ENCODE data around the gene CYP2A7. TPM values are rescaled to one million over a fixed set of nuclear protein-coding genes. Genes with fewer than 3 reads are reported as not detected.
A peak's percentile ranks its signal among the peaks of the same experiment; 100 is the strongest.
"Not testable (repeated sequence)": the region's sequence is repeated elsewhere in the genome, so short reads cannot be mapped to it uniquely, and the experiment has no call there.

Gene CYP2A7
- total and polyA plus RNA-seq, 2 donors (not counting 1 experiment from before 2014, with no cell fraction given) = not detected

- CTCF ChIA-PET; H3K4me1 Mint-ChIP-seq; intact Hi-C loops (cut with micrococcal nuclease); H4K20me1 ChIP-seq (ENCODE audit: control insufficient read depth, insufficient read depth, low read length, poor library complexity, severe bottlenecking); H2AFZ ChIP-seq (ENCODE audit: insufficient read depth, low read depth, low read length, poor library complexity, severe bottlenecking); POLR2A ChIA-PET; H3K9me3 Mint-ChIP-seq (ENCODE audit: insufficient read depth); H3K9ac ChIP-seq (ENCODE audit: low read length); H3K36me3 ChIP-seq (replicated peaks in 1 of 2; ENCODE audit: control extremely low read depth in 1 of 2, control insufficient read depth in 1 of 2, extremely low read depth in 1 of 2, insufficient read depth in 2 of 2, low read length in 1 of 2); ATAC-seq (ENCODE audit: low read depth); H3K27ac Mint-ChIP-seq; H3K4me1 ChIP-seq (ENCODE audit: control insufficient read depth in 2 of 2, insufficient read depth in 2 of 2, low read length in 2 of 2); H3K27me3 Mint-ChIP-seq; H3K27ac ChIP-seq (ENCODE audit: low read length in 2 of 2); H3K79me2 ChIP-seq (ENCODE audit: control insufficient read depth, insufficient read depth, low read length); H3K4me3 ChIP-seq (ENCODE audit: control extremely low read depth in 1 of 5, extremely low read depth in 1 of 5, insufficient read depth in 1 of 5, low read depth in 2 of 5, low read length in 4 of 5); DNase-seq; H3K4me2 ChIP-seq (replicated peaks; ENCODE audit: low read depth, low read length, poor library complexity, severe bottlenecking); H3K4me3 Mint-ChIP-seq; H3K27me3 ChIP-seq (replicated peaks in 1 of 4; ENCODE audit: control extremely low read depth in 1 of 4, control insufficient read depth in 3 of 4, insufficient read depth in 4 of 4, low read length in 3 of 4); H3K9me3 ChIP-seq (ENCODE audit: control extremely low read depth in 1 of 3, control insufficient read depth in 2 of 3, insufficient read depth in 1 of 3, low read length in 2 of 3): not testable (repeated sequence)
- no CpG with 5 or more reads among the region's 1 CpG for WGBS (ENCODE audit: insufficient coverage)
These were observed 43.6 kb downstream of the CYP2A7 start for GRCh38 chr19:40838477-40838876.

- Histone ChIP-seq H3K9ac (ENCODE audit: low read length) (no peak overlapping the region), H3K36me3 (replicated peaks in 1 of 2; ENCODE audit: control extremely low read depth in 1 of 2, control insufficient read depth in 1 of 2, extremely low read depth in 1 of 2, insufficient read depth in 2 of 2, low read length in 1 of 2) (no peaks in the 10 kb centered on the region), H3K4me2 (replicated peaks; ENCODE audit: low read depth, low read length, poor library complexity, severe bottlenecking) (no peak overlapping the region), H3K27me3 (replicated peaks in 1 of 4; ENCODE audit: control extremely low read depth in 1 of 4, control insufficient read depth in 3 of 4, insufficient read depth in 4 of 4, low read length in 3 of 4) (no peaks in the 10 kb centered on the region), H3K79me2 (ENCODE audit: control insufficient read depth, insufficient read depth, low read length) (no peaks in the 10 kb centered on the region), H3K27ac (ENCODE audit: low read length in 2 of 2) (no peak overlapping the region), H4K20me1 (ENCODE audit: control insufficient read depth, insufficient read depth, low read length, poor library complexity, severe bottlenecking) (no peaks in the 10 kb centered on the region), H3K4me1 (ENCODE audit: control insufficient read depth in 2 of 2, insufficient read depth in 2 of 2, low read length in 2 of 2) (no peaks in the 10 kb centered on the region), H3K4me3 (ENCODE audit: control extremely low read depth in 1 of 5, extremely low read depth in 1 of 5, insufficient read depth in 1 of 5, low read depth in 2 of 5, low read length in 4 of 5) (no peak overlapping the region), H2AFZ (ENCODE audit: insufficient read depth, low read depth, low read length, poor library complexity, severe bottlenecking) (no peak overlapping the region), H3K9me3 (ENCODE audit: control extremely low read depth in 1 of 3, control insufficient read depth in 2 of 3, insufficient read depth in 1 of 3, low read length in 2 of 3) (no peaks in the 10 kb centered on the region)
- CTCF ChIA-PET = interaction anchor here (0.6 kb wide), 1 partner anchor 1041 kb away, joined by 4 read pairs; no protein-coding TSS in a partner anchor
- Mint-ChIP-seq H3K27ac (no peak overlapping the region), H3K4me3 (no peak overlapping the region), H3K27me3 (no peaks in the 10 kb centered on the region), H3K4me1 (no peaks in the 10 kb centered on the region), H3K9me3 (ENCODE audit: insufficient read depth) (no peaks in the 10 kb centered on the region)
- TF ChIP-seq EZH2 (IDR thresholded peaks at IDR 0.05; ENCODE audit: borderline replicate concordance, insufficient read depth, low read depth, low read length, poor library complexity, severe bottlenecking) (no peak), CTCF (IDR thresholded peaks at IDR 0.05) (no peak)
- DNase-seq (peak; percentile 1), ATAC-seq (ENCODE audit: low read depth) (no peak)
- POLR2A ChIA-PET = no interaction called here
- intact Hi-C loops (cut with micrococcal nuclease) = no loop called here
- WGBS (ENCODE audit: insufficient coverage) = 88% methylated on average over 2 of the region's 6 CpGs
These were observed 45.1 kb downstream of the CYP2A7 start for GRCh38 chr19:40836754-40837429.

- H2AFZ ChIP-seq (ENCODE audit: insufficient read depth, low read depth, low read length, poor library complexity, severe bottlenecking); intact Hi-C loops (cut with micrococcal nuclease); H3K9ac ChIP-seq (ENCODE audit: low read length); H3K27ac Mint-ChIP-seq; H3K4me1 Mint-ChIP-seq; CTCF ChIA-PET; H3K9me3 Mint-ChIP-seq (ENCODE audit: insufficient read depth); ATAC-seq (ENCODE audit: low read depth); H3K27me3 ChIP-seq (replicated peaks in 1 of 4; ENCODE audit: control extremely low read depth in 1 of 4, control insufficient read depth in 3 of 4, insufficient read depth in 4 of 4, low read length in 3 of 4); H3K27ac ChIP-seq (ENCODE audit: low read length in 2 of 2); H3K4me1 ChIP-seq (ENCODE audit: control insufficient read depth in 2 of 2, insufficient read depth in 2 of 2, low read length in 2 of 2); H3K9me3 ChIP-seq (ENCODE audit: control extremely low read depth in 1 of 3, control insufficient read depth in 2 of 3, insufficient read depth in 1 of 3, low read length in 2 of 3); H3K27me3 Mint-ChIP-seq; H3K4me2 ChIP-seq (replicated peaks; ENCODE audit: low read depth, low read length, poor library complexity, severe bottlenecking); H3K79me2 ChIP-seq (ENCODE audit: control insufficient read depth, insufficient read depth, low read length); H3K4me3 Mint-ChIP-seq; POLR2A ChIA-PET; H3K4me3 ChIP-seq (ENCODE audit: control extremely low read depth in 1 of 5, extremely low read depth in 1 of 5, insufficient read depth in 1 of 5, low read depth in 2 of 5, low read length in 4 of 5); H4K20me1 ChIP-seq (ENCODE audit: control insufficient read depth, insufficient read depth, low read length, poor library complexity, severe bottlenecking); H3K36me3 ChIP-seq (replicated peaks in 1 of 2; ENCODE audit: control extremely low read depth in 1 of 2, control insufficient read depth in 1 of 2, extremely low read depth in 1 of 2, insufficient read depth in 2 of 2, low read length in 1 of 2): not testable (repeated sequence)
- WGBS (ENCODE audit: insufficient coverage) = no CpG with 5 or more reads among the region's 7 CpGs
- DNase-seq = peak; percentile 0
These were observed 48.1 kb downstream of the CYP2A7 start for GRCh38 chr19:40833728-40834533.
